ENCODE data around the gene KCNIP4. TPM values are rescaled to one million over a fixed set of nuclear protein-coding genes. Genes with fewer than 3 reads are reported as not detected.

KCNIP4 gene
- total and polyA plus RNA-seq, 10 donors: not detected

GRCh38 chr4:21678711-21679110 is 269.9 kb downstream of the KCNIP4 start:
- Histone ChIP-seq H3K4me3 (no peak overlapping the region), H3K36me3 (no peaks in the 10 kb centered on the region), H3K27me3 (replicated peaks in 1 of 7) (no peaks in the 10 kb centered on the region), H3K9me3 (no peaks in the 10 kb centered on the region), H3K27ac (no peak overlapping the region), H3K4me1 (no peaks in the 10 kb centered on the region)
- intact Hi-C loops (cut with DNase I; ENCODE audit: low total_unique reads): no loop called here
- no peak for DNase-seq
- TF ChIP-seq POLR2AphosphoS5 (IDR thresholded peaks at IDR 0.05) (no peak), POLR2A (IDR thresholded peaks at IDR 0.05) (no peak), CTCF (IDR thresholded peaks at IDR 0.05 in 8 of 11, conservative IDR thresholded peaks at IDR 0.05 in 3 of 11) (no peak)
- WGBS, 5 donors: 57 to 71% (median 63%) methylated on average over 3 of the region's 3 CpGs

GRCh38 chr4:21677173-21677572 is 271.4 kb downstream of the KCNIP4 start:
- Histone ChIP-seq H3K9me3 (no peaks in the 10 kb centered on the region), H3K27me3 (replicated peaks in 1 of 7) (no peaks in the 10 kb centered on the region), H3K36me3 (no peaks in the 10 kb centered on the region), H3K4me1 (no peaks in the 10 kb centered on the region), H3K4me3 (no peak overlapping the region), H3K27ac (no peak overlapping the region)
- intact Hi-C loops (cut with DNase I; ENCODE audit: low total_unique reads): no loop called here
- TF ChIP-seq CTCF (IDR thresholded peaks at IDR 0.05 in 8 of 11, conservative IDR thresholded peaks at IDR 0.05 in 3 of 11) (no peak), POLR2AphosphoS5 (IDR thresholded peaks at IDR 0.05) (no peak), POLR2A (IDR thresholded peaks at IDR 0.05) (no peak)
- no peak for DNase-seq

- H3K36me3 ChIP-seq: no peaks in the 10 kb centered on the region
- H3K9me3 ChIP-seq: peaks cover 0 to 4% (median 0%) of the 10 kb centered on the region in 8 donors
- no peak for DNase-seq
- no peak overlapping the region for H3K27ac ChIP-seq
- intact Hi-C loops (cut with DNase I; ENCODE audit: low total_unique reads): no loop called here
- no peak overlapping the region for H3K4me3 ChIP-seq
- H3K4me1 ChIP-seq: no peaks in the 10 kb centered on the region
- 36 to 45% (median 39%) methylated on average over 2 of the region's 2 CpGs for WGBS, 5 donors
- H3K27me3 ChIP-seq (replicated peaks in 1 of 7): no peaks in the 10 kb centered on the region
- TF ChIP-seq POLR2A (IDR thresholded peaks at IDR 0.05) (no peak), POLR2AphosphoS5 (IDR thresholded peaks at IDR 0.05) (no peak), CTCF (IDR thresholded peaks at IDR 0.05 in 8 of 11, conservative IDR thresholded peaks at IDR 0.05 in 3 of 11) (no peak)
Measured at GRCh38 chr4:21664355-21664754, 284.2 kb downstream of the KCNIP4 start.

- intact Hi-C loops (cut with DNase I; ENCODE audit: low total_unique reads): no loop called here
- no peak for TF ChIP-seq CTCF (IDR thresholded peaks at IDR 0.05 in 8 of 11, conservative IDR thresholded peaks at IDR 0.05 in 3 of 11)
- no peak for TF ChIP-seq POLR2A (IDR thresholded peaks at IDR 0.05)
- TF ChIP-seq POLR2AphosphoS5 (IDR thresholded peaks at IDR 0.05): no peak
- no peaks in the 10 kb centered on the region for H3K36me3 ChIP-seq
- WGBS, 5 donors: 30 to 46% (median 42%) methylated on average over 2 of the region's 2 CpGs
- no peak overlapping the region for H3K4me3 ChIP-seq
- peaks cover 0 to 4% (median 0%) of the 10 kb centered on the region in 8 donors for H3K9me3 ChIP-seq
- no peaks in the 10 kb centered on the region for H3K27me3 ChIP-seq (replicated peaks in 1 of 7)
- H3K27ac ChIP-seq: no peak overlapping the region
- no peak for DNase-seq
- no peaks in the 10 kb centered on the region for H3K4me1 ChIP-seq
Measured at GRCh38 chr4:21656832-21657231, 291.7 kb downstream of the KCNIP4 start.
